Right lobe of liver (tissue), 4 donors: ENCODE results near the gene FKBP5.
A peak's percentile ranks its signal among the peaks of the same experiment; 100 is the strongest.

Experiments
- CTCF ChIP-seq, 4 donors: fragments of 200-600 bp in 3 of 4; fragments of 450-650 bp in 1 of 4; IDR thresholded peaks; one replicate each; pipeline versions ENCODE4 v1.5.1 to v1.8.0; 2016 to 2022; ENCODE audit warnings: antibody characterized with exemption in 4 of 4, mild to moderate bottlenecking in 2 of 4
- POLR2A ChIP-seq: fragments of 450-650 bp; IDR thresholded peaks from one replicate; pipeline ENCODE4 v1.6.1; 2017; ENCODE audit warnings: antibody characterized with exemption, mild to moderate bottlenecking
- donor health status: DM: no; HTN: no; CAD: no.
- donor health status: DM: no; HTN: no; CAD: no.
- donor health status: DM: no; HTN: yes; CAD: no.

GRCh38 chr6:35687658-35688604 lies 784 bp downstream of the FKBP5 start:
- no peak for TF ChIP-seq CTCF (IDR thresholded peaks at IDR 0.05)
- TF ChIP-seq POLR2A = peak; percentile 21
